Heart right ventricle (tissue), 16 donors: ENCODE data around the gene MEI1. TPM values are rescaled to one million over a fixed set of nuclear protein-coding genes. Genes with fewer than 3 reads are reported as not detected.

Source experiments
- ATAC-seq, 8 donors: fragments of 200-7000 bp; cut with Tn5 transposase; one replicate each; pipeline ENCODE4 v1.9.1; 2020; ENCODE audit warnings: mild to moderate bottlenecking in 8 of 8, moderate library complexity in 8 of 8, moderate number of reproducible peaks in 1 of 8
- DNase-seq, 2 donors: peaks; one replicate each; pipeline ENCODE4 v3.0.0-alpha.2; 2020
- H3K27ac ChIP-seq, 10 donors: fragments of 200-600 bp; sonication (generic) in 2 of 10; one replicate each; pipeline versions ENCODE4 v1.5.0 to v1.8.0; 2020 to 2022; ENCODE audit warnings: mild to moderate bottlenecking in 3 of 10
- H3K27me3 ChIP-seq, 7 donors: fragments of 200-600 bp; one replicate each; pipeline ENCODE4 v1.8.0; 2021 to 2022; ENCODE audit warnings: mild to moderate bottlenecking in 2 of 7
- H3K36me3 ChIP-seq, 9 donors: fragments of 200-600 bp; sonication (generic) in 1 of 9; one replicate each; pipeline versions ENCODE4 v1.5.0 to v1.8.0; 2020 to 2022; ENCODE audit warnings: mild to moderate bottlenecking in 2 of 9
- H3K4me1 ChIP-seq, 9 donors: fragments of 200-600 bp; sonication (generic) in 1 of 9; one replicate each; pipeline versions ENCODE4 v1.5.0 to v1.8.0; 2020 to 2022; ENCODE audit warnings: mild to moderate bottlenecking in 4 of 9
- H3K4me3 ChIP-seq, 10 donors: fragments of 200-600 bp; sonication (generic) in 2 of 10; one replicate each; pipeline versions ENCODE4 v1.5.0 to v1.8.0; 2020 to 2022; ENCODE audit warnings: mild to moderate bottlenecking in 7 of 10, moderate library complexity in 2 of 10
- H3K9me3 ChIP-seq, 11 donors: fragments of 200-600 bp in 10 of 11; sonication (generic) in 2 of 11; one replicate each; pipeline versions ENCODE4 v1.5.0 to v1.8.0; 2013 to 2022; ENCODE audit warnings: mild to moderate bottlenecking in 2 of 11, control low read depth in 1 of 11, moderate library complexity in 1 of 11
- WGBS, 2 donors: extraction: QIAGEN DNeasy Blood & Tissue Kit; methylation state at CpG; one replicate each; pipeline ENCODE4 v1.1.7; 2013; ENCODE audit warnings: inconsistent platforms in 1 of 2; 5-methylcytosine and 5-hydroxymethylcytosine counted together
- intact Hi-C, 10 donors: fragments of 100-400 bp; cut with DNase I; formaldehyde crosslinking; loops; one replicate each; pipeline versions ENCODE4 v1.11.1 to v1.14.2; 2022
- polyA plus RNA-seq, 2 donors: library from polyadenylated mRNA; stranded (reverse); fragments of 200-250 nt; gene quantifications; one replicate each; pipeline ENCODE4 v1.2.3, GENCODE V29; 2013
- total RNA-seq, 10 donors: library from RNA; stranded (reverse); fragmentation: NEBNext Ultra II Directional in 3 of 10; extraction: Animal tissue kit (Norgen Biotek cat#: 25700) in 3 of 10; gene quantifications; one replicate each; pipeline versions ENCODE4 v1.2.1 to v1.2.4, GENCODE V29; 2021 to 2023
- TF ChIP-seq, protein P1 (sequence below), 9 donors: fragments of 200-600 bp; sonication (generic) in 2 of 9; IDR thresholded peaks; one replicate each; pipeline versions ENCODE4 v1.5.0 to v1.8.0; 2021 to 2022; ENCODE audit warnings: antibody characterized with exemption in 9 of 9, mild to moderate bottlenecking in 5 of 9, moderate library complexity in 1 of 9
- donor health status: Arrhythmogenic right ventricular cardiomyopathy.
- donor health status: ischemic (EF 13 %, LVEDD 7.1; RV severe dilation, severe dysfunction).
- donor health status: healthy with polysubstance abuse.
- donor health status: DM: no; HTN: yes; CAD: no.
- donor health status: DM: no; HTN: no; CAD: no.
- donor health status: ischemic (EF 25% LVEDD 6.9; RV normal size, moderate dysfunction).
- donor health status: ischemic (EF 25% LVEDD 5.7; RV mildly dilated, moderate dysfunction).
- donor health status: healthy.
- donor health status: DM: yes; HTN: yes; CAD: no.
- donor health status: Ischemic cardiomyopathy.
- donor health status: ischemic (EF 35%, LVEDD 5.7; RV mildly dilated, moderate dysfunction).
- donor health status: nonischemic (EF 11% LVEDD 7.7; RV severe dilation, severe dysfunction).
- donor health status: DM: yes; HTN: yes; CAD: no.
- donor health status: PGD.
- donor health status: ischemic (EF 29% LVEDD 5.4; RV normal size, mild dysfunction).
- donor health status: nonischemic (EF 23%, LVEDD 6.1; RV moderate dilation, normal function).

MEI1 gene
- total and polyA plus RNA-seq, 12 donors, result 0.37 to 1.9 (median 0.71) TPM; not detected in 3

DNA sequence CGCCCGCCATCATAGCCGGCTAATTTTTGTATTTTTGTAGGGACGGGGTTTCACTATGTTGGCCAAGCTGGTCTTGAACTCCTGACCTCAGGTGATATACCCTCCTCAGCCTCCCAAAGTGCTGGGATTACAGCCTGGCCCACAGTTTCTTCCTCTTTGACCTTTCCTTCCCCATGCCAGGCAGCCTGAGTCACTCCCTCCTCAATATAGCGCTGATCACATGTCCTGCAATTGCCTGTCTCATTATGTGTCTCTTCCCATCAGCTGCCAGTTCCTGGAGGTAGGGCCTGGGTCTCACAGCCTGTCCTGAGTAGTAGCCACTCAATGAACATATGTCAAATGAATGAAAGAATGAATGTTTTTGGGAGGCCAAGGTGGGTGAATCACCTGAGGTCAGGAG lies 58.2 kb downstream of the MEI1 start:
- intact Hi-C loops, result no loop called here
- DNase-seq (no peak), ATAC-seq (peak in 1 of 8 donors; percentile 31)
- H3K4me1 ChIP-seq, result no peaks in the 10 kb centered on the region
- 92 to 95% methylated on average over 5 of the region's 5 CpGs for WGBS, 2 donors
- TF ChIP-seq, protein P1, sequence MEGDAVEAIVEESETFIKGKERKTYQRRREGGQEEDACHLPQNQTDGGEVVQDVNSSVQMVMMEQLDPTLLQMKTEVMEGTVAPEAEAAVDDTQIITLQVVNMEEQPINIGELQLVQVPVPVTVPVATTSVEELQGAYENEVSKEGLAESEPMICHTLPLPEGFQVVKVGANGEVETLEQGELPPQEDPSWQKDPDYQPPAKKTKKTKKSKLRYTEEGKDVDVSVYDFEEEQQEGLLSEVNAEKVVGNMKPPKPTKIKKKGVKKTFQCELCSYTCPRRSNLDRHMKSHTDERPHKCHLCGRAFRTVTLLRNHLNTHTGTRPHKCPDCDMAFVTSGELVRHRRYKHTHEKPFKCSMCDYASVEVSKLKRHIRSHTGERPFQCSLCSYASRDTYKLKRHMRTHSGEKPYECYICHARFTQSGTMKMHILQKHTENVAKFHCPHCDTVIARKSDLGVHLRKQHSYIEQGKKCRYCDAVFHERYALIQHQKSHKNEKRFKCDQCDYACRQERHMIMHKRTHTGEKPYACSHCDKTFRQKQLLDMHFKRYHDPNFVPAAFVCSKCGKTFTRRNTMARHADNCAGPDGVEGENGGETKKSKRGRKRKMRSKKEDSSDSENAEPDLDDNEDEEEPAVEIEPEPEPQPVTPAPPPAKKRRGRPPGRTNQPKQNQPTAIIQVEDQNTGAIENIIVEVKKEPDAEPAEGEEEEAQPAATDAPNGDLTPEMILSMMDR (IDR thresholded peaks at IDR 0.05), result no peak
- no peaks in the 10 kb centered on the region for H3K27me3 ChIP-seq
- H3K36me3 ChIP-seq, result no peaks in the 10 kb centered on the region
- no peak overlapping the region for H3K27ac ChIP-seq
- H3K4me3 ChIP-seq, result no peak overlapping the region
- no peaks in the 10 kb centered on the region for H3K9me3 ChIP-seq

DNA sequence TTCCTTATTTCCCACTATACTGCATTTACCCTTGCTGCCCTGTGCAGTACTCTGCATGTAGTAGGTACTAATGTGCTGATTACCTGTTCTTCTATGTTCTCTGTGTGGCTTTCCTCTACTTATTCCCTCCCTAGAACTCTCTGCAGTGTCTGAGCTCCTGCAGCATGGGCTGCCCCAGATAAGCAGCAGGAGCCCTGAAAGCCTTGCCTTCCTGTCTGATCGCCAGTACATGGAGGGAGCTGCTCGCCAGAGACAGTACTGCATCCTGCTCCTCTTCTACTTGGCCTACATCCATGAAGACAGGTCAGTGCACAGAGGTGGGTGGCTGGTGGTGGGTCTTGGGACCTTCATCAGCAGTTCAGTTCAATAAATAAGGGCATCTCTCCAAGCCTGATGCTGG lies 58.9 kb downstream of the MEI1 start:
- H3K27ac ChIP-seq, result no peak overlapping the region
- 54 to 64% methylated on average over 2 of the region's 2 CpGs for WGBS, 2 donors

GRCh38 chr22:41762980-41763779 lies 63.9 kb downstream of the MEI1 start:
- 51 to 54% methylated on average over 14 of the region's 14 CpGs for WGBS, 2 donors
- TF ChIP-seq, protein P1 (IDR thresholded peaks at IDR 0.05), result peak in 6 of 9 donors; percentile 15 to 45 (median 34)
- ATAC-seq (no peak), DNase-seq (no peak)
- H3K27ac ChIP-seq, result no peak overlapping the region
- H3K36me3 ChIP-seq, result no peaks in the 10 kb centered on the region
- no peaks in the 10 kb centered on the region for H3K9me3 ChIP-seq
- no peak overlapping the region for H3K4me3 ChIP-seq
- peaks cover 0 to 4% (median 0%) of the 10 kb centered on the region in 9 donors for H3K4me1 ChIP-seq
- peaks cover 0 to 8% (median 0%) of the 10 kb centered on the region in 7 donors for H3K27me3 ChIP-seq
- intact Hi-C loops, result no loop called here

More for the DNA sequence above, 58.9 kb downstream of the MEI1 start:
- no peaks in the 10 kb centered on the region for H3K36me3 ChIP-seq
- H3K27me3 ChIP-seq, result no peaks in the 10 kb centered on the region
- intact Hi-C loops, result no loop called here
- TF ChIP-seq, protein P1 (IDR thresholded peaks at IDR 0.05), result no peak
- H3K4me1 ChIP-seq, result no peaks in the 10 kb centered on the region
- ATAC-seq, result no peak
- H3K4me3 ChIP-seq, result no peak overlapping the region
- no peaks in the 10 kb centered on the region for H3K9me3 ChIP-seq
- DNase-seq, result no peak

GRCh38 chr22:41766476-41766875 lies 67.2 kb downstream of the MEI1 start:
- no peaks in the 10 kb centered on the region for H3K36me3 ChIP-seq
- peaks cover 0 to 7% (median 0%) of the 10 kb centered on the region in 9 donors for H3K4me1 ChIP-seq
- peaks cover 0 to 8% (median 0%) of the 10 kb centered on the region in 7 donors for H3K27me3 ChIP-seq
- no peak overlapping the region for H3K4me3 ChIP-seq
- TF ChIP-seq, protein P1 (IDR thresholded peaks at IDR 0.05), result no peak
- H3K27ac ChIP-seq, result no peak overlapping the region
- WGBS, 2 donors, result 50 to 59% methylated on average over 5 of the region's 5 CpGs
- H3K9me3 ChIP-seq, result no peaks in the 10 kb centered on the region
- DNase-seq (no peak), ATAC-seq (no peak)
- intact Hi-C loops, result no loop called here
